HG02571 (cell line): ENCODE measurements around the gene ZDHHC19.
"Not testable (repeated sequence)": the region's sequence is repeated elsewhere in the genome, so short reads cannot be mapped to it uniquely, and the experiment has no call there.

Experiments
- ATAC-seq: cut with Tn5 transposase; IDR thresholded peaks from one replicate; pipeline ENCODE4 v1.9.1; 2021; ENCODE audit warnings: mild to moderate bottlenecking, moderate library complexity; ENCODE audit not compliant: unreplicated experiment

The ZDHHC19 gene, protein sequence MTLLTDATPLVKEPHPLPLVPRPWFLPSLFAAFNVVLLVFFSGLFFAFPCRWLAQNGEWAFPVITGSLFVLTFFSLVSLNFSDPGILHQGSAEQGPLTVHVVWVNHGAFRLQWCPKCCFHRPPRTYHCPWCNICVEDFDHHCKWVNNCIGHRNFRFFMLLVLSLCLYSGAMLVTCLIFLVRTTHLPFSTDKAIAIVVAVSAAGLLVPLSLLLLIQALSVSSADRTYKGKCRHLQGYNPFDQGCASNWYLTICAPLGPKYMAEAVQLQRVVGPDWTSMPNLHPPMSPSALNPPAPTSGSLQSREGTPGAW

DNA sequence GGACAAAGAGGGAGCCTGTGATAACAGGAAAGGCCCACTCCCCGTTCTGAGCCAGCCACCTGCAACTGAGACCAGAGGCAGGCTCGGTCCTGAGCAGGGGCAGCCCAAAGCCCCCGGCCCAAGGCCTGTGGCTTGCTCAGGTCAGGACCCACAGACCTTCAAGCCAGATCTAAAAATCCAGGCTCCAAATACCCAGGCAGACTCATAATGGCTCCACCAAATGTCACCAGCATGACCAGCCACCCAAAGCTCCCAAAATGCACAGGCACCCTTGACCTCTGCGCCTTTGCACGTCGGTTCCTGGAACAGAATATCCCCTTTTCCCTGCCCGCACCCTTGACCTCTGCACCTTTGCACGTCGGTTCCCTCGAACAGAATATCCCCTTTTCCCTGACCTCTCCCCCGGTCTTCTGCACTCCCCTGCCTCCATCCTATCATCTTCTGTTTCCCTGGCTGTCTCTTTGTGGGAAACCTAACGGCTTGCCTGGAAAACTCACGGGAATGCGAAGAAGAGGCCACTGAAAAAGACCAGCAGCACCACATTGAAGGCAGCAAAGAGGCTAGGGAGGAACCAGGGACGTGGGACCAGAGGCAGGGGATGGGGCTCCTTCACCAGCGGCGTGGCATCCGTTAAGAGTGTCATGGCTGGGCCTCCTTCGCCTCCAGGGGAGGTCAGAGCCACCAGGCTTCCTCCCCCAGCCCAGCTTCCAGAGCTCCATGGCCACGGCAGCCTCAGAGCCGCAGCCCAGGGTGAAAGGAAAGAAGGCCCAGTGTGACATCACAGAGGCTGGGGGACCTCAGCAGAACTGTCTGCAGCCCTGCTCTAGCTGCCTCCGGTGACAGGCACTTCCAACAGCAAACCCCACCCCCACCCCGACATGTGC is at the start of gene ZDHHC19:
Gene ZDHHC19 (minus strand): TSS at position 728 of the 884 bp plus-strand sequence. CDS start 85 bp downstream, at position 643.
- ATAC-seq: no peak

- no peak for ATAC-seq
Observed at GRCh38 chr3:196260784-196261183, 49.6 kb upstream of the ZDHHC19 start.

- ATAC-seq: no peak
Observed at GRCh38 chr3:196255776-196256175, 44.6 kb upstream of the ZDHHC19 start.

- ATAC-seq: no peak
Observed at GRCh38 chr3:196254376-196255283, 43.4 kb upstream of the ZDHHC19 start.

GRCh38 chr3:196251918-196252317 is 40.7 kb upstream of the ZDHHC19 start:
- ATAC-seq: no peak

DNA sequence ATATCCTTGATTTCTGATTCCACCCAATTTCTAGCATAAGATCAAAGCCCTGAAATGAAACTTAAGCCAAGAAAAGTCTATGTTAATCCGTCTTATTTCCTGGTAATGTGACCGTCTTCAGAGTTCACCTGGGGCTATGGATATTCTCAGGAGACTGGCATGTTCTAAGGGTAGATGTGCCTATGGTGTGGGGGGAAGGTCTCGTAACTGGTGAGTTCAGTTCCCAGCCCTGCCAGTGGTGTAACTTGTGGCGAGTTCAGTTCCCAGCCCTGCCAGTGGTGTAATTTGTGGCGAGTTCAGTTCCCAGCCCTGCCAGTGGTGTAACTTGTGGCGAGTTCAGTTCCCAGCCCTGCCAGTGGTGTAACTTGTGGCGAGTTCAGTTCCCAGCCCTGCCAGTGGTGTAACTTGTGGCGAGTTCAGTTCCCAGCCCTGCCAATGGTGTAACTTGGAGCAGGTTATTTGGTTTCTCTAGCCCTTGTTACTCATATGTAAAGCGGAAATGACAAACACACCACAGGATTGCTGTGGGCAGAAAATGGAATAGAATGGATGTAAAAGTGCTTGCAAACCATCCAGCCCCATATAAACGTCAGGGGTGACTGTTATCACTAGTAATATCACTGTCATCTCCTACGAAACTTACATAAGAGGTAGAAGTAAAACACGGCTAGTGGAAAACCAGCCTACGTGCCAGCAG is 35.6 kb upstream of the ZDHHC19 start:
- ATAC-seq: no peak

- ATAC-seq: not testable (repeated sequence)
Observed at GRCh38 chr3:196244166-196244565, 33.0 kb upstream of the ZDHHC19 start.

DNA sequence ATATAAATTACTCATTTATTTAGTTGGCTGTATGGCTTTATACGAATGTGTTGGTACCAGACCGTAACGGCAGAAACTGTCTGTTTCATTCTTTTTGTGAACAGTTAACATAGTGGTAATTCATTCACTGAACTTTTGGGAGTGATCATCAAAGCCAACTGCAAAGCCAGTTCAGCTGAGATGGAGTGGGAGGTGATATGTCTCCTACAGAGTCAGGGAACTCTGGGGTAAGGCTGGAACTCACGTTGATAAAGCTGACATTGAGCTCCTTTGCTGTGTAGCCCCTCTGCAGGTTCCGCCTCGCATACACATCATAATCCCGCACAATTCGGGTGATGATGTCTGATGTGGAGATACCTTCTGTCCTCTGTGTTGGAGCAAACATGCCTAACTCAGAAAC is 30.5 kb upstream of the ZDHHC19 start:
- no peak for ATAC-seq

- ATAC-seq: no peak
Observed at GRCh38 chr3:196240424-196240823, 29.2 kb upstream of the ZDHHC19 start.

- no peak for ATAC-seq
Observed at GRCh38 chr3:196238612-196239560, 27.7 kb upstream of the ZDHHC19 start.

DNA sequence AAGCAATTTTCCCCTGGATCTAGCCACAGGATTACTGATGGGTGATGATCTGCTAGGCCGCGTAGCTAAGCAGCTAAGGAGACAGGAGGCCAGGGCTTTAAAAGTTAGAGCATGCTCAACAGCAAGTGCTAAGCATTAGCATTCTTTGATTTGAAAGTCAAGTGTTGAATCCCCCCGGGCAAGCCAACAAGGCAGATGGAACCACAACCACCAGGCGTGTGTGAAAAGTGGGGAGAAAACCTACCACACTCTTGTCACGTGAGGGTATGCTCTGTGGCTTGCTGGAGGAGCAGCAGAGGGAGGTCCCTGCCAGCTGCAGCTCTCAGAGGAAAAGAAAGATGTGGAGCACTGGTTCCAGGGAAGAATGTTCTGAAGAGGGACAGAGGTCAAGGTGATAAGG is 26.0 kb upstream of the ZDHHC19 start:
- no peak for ATAC-seq

DNA sequence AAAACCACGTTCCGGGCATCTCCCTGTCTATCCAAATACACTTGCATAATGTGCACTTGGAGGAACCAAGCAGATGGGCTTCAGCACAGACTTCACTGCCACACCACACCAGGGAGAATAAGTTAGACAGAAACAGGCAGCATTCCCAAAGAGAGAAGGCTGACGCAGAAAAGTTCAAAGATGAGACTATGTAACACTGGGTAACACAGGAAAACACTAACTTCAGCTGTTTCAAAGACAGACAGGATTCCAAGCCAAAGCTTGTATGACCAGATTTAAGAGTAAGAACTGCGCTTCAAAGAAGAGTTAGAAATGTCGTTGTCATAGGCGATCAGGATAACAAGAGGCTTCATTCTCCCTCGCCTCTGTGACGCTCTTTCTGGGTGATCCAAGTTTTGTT is 25.0 kb upstream of the ZDHHC19 start:
- no peak for ATAC-seq

DNA sequence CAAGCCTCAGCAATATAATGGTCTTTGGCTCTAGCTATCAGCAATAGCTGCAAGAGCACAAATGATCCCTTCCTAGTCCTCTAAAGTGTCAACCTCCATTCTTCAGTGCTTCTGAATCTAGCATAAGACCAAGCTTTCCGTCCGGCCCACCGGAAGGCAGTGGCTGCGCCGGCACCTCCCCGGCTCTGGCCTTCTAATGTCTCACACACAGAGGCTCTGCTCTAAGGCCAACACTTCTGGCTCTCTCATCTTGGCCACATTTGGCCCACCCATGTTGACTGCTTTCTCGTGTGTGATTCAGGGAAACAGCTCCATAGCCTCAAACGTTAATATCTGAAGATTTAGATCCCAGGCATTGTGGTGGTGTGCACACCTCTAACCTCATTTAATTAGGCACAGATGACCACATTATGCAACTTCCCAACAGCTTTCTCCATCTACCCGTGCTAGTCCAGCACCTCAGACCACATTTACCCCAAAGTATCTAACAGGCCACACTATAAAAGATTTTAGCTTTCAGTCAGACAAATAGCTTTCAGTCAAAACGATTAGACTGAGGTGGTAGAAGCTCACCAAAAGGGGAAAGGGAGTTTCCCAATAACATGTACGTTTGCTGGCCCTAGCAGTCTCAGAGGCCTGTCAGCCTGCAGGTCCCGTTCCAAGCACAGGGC is 24.4 kb upstream of the ZDHHC19 start:
- ATAC-seq: no peak

DNA sequence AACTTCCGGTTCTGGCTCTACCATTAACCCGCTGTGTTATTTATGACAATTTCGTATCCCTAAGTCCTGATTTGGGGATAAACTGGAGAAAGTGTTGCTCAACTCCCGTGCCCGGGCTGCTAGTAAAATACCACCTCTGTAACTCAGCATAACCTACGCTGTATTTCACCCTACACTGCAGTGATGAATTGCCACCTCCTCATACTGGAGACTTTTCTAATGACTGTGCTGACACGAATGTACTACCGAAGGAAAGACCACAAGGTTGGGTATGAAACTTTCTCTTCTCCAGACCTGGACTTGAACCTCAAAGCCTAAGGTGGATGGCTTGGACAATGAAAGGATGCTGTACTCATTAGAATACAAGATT is 21.7 kb upstream of the ZDHHC19 start:
- ATAC-seq: no peak

DNA sequence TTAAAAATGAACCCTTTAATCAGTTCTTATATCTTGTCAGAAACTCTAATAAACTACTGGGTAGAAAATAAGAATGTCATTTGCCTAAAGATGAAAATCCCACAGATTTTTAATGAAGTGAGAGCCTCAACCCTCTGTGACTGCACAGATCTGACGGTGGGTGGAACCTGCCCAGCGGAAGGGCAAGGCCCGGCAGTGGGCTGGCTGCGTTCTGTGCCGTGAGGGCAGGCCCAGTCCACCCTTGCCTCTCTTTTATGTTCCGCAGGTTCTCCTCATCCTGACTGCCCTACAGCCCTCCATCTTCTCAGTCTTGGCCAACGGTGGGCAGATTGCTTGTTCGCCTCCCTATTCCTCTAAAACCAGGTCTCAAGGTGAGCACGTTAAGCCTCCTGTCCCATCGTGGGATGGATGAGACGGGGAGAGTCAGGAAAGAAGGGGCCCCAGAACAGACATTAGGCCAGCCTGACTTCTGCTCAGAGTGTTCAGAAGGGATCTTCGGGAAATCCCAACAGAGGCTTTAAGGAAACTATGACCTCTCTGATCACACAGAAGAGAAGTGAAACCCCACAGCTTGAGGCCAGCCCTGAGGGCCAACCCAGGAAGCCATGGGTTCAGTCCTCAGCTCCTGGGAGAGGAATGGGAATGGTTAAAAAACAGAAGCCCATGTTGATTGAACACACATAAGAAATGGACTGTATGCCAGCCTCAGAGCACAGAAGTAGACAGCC is 21.1 kb upstream of the ZDHHC19 start:
- ATAC-seq: no peak

DNA sequence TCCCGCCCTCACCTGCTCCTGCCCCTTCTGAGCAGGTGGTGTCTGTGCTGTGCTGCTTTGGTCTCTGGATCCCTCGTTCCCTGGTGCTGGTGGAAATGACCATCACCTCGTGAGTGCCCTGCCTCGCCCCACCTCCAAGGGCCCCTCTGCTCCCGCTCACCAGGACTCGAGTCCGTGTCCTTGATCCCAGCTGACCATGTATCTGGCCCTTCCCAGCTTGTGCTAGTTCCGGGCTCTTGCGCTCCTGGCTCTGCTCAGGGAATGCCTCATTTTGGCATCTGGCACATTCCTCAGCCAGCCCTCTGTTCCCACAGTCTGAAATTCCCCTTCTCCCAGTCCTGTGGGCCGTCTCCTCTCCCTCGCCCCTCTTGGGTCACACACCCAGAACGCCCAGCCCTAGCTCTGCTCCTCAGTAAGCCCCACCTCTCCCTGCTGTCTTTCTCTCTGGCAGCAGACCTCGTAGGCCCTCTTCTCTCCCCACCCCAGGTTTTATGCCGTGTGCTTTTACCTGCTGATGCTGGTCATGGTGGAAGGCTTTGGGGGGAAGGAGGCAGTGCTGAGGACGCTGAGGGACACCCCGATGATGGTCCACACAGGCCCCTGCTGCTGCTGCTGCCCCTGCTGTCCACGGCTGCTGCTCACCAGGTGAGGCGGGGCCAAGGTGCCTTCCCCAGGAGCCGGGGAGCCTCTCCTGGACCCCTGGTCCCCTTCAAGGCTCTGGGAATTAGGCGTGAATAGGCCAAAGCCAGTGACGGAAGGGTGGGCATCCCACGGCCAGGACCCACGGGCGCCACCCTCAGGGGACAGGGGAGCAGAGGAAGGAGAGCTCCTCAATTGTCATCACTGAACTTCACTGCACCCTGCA is 16.7 kb upstream of the ZDHHC19 start:
- ATAC-seq: no peak

DNA sequence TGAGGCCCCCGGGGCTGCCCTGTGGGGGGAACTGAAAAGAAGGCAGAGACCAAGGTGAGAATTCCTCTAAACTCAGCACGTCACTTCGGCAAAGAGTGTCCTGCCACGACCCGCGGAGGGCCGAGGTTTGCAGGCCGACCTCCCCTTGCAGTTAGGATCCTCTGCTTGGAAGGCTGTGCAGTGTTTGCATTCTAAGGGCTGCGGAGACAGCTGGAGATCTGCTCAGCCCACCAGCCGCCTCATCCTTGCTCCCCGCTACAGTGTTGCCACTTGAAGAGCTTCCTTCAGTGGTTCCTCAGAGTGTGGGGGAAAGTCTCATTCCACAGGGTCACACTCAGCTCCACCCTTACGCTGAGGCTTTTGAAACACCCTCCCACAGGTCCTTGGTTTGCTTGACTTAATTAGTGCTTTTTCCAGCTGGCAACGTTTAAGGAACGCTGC is 15.9 kb upstream of the ZDHHC19 start:
- ATAC-seq: no peak
